ENCODE measurements around the gene C17orf113.

DNA sequence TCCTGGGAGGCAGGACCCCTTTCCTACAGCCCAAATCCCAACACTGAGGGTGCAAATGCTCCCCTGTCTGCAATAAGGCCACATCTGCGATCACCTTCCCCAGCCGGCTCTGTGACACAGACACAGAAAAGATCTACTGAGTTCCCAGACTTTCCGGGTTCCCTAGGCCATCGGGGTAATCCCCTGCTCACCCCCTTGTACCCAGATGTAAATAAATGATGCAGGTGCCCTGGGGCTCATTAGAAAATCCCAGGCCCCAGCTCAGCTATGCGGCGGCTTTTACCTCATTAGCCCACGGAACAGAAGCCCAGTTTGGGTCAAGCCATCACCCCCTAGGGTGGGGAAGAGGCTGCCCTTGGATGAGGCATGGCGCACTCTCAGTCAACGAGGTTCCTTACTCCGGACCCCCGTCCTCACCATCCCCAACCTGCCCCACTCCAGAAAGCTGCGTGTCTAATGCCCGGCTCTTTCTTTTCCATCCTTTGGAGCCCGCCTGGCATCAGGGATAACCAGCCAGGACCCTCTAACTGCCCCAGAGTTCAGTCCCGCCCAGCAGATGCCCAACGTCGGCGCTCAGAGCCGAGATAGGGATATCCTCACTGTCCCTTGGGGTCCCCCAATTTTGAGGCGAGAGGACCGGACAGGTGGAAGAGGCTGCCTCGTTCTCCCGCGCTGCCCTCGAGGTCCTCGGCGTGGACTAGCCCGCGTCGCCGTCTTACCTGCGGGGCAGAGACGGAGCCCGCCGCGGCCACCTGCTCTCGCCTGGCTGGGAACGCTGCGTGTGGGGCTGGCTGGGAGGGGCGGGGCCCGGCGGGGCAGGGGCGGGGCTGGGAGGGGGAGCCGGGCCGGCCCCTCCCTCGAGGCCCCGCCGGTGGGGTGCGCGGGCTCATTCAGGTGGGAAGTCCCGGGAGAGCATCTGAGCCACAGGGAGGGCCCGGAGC is 47.6 kb upstream of the C17orf113 start, which contains the start of gene ZNF385C:
- TF ChIP-seq POLR2A (IDR thresholded peaks at IDR 0.05) = no peak
- TF ChIP-seq, protein P1, sequence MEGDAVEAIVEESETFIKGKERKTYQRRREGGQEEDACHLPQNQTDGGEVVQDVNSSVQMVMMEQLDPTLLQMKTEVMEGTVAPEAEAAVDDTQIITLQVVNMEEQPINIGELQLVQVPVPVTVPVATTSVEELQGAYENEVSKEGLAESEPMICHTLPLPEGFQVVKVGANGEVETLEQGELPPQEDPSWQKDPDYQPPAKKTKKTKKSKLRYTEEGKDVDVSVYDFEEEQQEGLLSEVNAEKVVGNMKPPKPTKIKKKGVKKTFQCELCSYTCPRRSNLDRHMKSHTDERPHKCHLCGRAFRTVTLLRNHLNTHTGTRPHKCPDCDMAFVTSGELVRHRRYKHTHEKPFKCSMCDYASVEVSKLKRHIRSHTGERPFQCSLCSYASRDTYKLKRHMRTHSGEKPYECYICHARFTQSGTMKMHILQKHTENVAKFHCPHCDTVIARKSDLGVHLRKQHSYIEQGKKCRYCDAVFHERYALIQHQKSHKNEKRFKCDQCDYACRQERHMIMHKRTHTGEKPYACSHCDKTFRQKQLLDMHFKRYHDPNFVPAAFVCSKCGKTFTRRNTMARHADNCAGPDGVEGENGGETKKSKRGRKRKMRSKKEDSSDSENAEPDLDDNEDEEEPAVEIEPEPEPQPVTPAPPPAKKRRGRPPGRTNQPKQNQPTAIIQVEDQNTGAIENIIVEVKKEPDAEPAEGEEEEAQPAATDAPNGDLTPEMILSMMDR (IDR thresholded peaks at IDR 0.05) = no peak
